BJ (cell line): Measurements from ENCODE around the gene COX6B2. TPM values are rescaled to one million over a fixed set of nuclear protein-coding genes. Genes with fewer than 3 reads are reported as not detected.

Experiments used
- CTCF ChIA-PET: fragments of 350-600 bp; formaldehyde crosslinking; extraction: SDS; loops from one replicate; lab custom pipeline; 2021; ENCODE audit warnings: antibody characterized with exemption, inconsistent platforms; lab: Yijun Ruan, JAX
- POLR2A ChIA-PET: fragments of 300-600 bp; sonication (Branson Sonifier 250); formaldehyde crosslinking; extraction: SDS; loops from one replicate; lab custom pipeline; 2021; ENCODE audit warnings: antibody characterized with exemption; lab: Charles Lee
- DNase-seq: peaks from one replicate; pipeline ENCODE4 v3.0.0-alpha.2; 2011; ENCODE audit warnings: low read depth
- H3K27me3 ChIP-seq: 2 replicates; pipeline ENCODE4 v1.6.0; 2011; ENCODE audit warnings: low read length; ENCODE audit not compliant: control insufficient read depth, insufficient read depth
- H3K36me3 ChIP-seq: 2 replicates; pipeline ENCODE4 v1.5.1; 2011; ENCODE audit warnings: low read length; ENCODE audit not compliant: control insufficient read depth, insufficient read depth
- H3K4me3 ChIP-seq: 2 replicates; pipeline ENCODE4 v1.5.1; 2011; ENCODE audit warnings: low read depth, mild to moderate bottlenecking, control low read depth, low read length
- polyA plus RNA-seq: library from polyadenylated mRNA; depleted of rRNA; stranded (reverse); fragments of >200 nt; gene quantifications from 2 replicates; pipeline ENCODE4 v1.2.3, GENCODE V29; 2011
- TF ChIP-seq, protein P1 (sequence below): IDR thresholded peaks from 2 replicates; pipeline ENCODE4 v1.5.1; 2011; ENCODE audit warnings: low read depth, mild to moderate bottlenecking, control low read depth, inconsistent platforms, low read length, moderate library complexity; ENCODE audit not compliant: insufficient read depth

COX6B2 gene
- polyA plus RNA-seq, 1 experiment = 0.58 TPM

DNA sequence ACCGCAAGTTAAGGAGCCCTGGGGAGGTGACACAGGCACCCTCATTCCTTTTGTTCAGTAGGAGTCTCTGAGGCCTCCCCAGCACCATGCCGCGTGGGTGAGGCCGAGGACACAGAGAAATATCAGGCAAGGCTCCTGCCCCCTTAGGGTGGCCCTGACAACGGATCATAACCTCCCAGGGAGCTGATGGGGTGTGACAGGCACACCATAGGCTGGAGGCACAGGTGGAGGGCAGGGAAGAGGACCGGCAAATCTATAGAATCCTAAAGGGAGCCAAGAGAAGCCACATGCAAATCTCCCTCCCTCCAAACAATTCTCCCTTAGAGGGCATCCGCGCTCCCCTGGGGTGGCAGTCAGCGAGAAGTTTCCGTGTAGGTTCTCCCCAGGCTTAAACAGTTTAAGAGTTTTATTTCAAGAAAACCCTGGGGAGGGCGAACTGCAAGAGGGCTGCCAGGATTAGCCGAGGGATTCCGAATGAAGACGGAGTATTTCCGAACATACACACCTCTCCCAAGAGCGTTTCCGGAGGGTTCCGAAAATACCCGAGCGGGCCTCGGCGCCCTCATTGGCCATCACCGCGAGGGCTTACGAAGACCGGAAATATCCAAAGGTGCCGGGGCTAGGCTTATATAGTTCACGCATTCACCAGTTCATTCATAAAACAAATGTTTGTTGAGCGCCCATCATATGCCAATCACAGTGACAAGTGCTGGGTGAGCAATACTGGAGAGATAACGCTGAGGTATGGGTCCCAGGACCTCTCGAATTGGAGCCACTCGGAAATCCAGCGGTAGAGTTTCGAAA lies 30.6 kb upstream of the COX6B2 start:
- H3K27me3 ChIP-seq = no peaks in the 10 kb centered on the region
- ChIA-PET CTCF (interaction anchor here (0.6 to 3.2 kb wide), 9 partner anchors 10 to 119 kb away, joined by 3 to 35 read pairs (median 6); partner anchors contain the start of gene KMT5C), POLR2A (no interaction called here)
- peak overlapping the region; percentile 94 for H3K4me3 ChIP-seq
- peak; percentile 80 for DNase-seq
- TF ChIP-seq, protein P1, sequence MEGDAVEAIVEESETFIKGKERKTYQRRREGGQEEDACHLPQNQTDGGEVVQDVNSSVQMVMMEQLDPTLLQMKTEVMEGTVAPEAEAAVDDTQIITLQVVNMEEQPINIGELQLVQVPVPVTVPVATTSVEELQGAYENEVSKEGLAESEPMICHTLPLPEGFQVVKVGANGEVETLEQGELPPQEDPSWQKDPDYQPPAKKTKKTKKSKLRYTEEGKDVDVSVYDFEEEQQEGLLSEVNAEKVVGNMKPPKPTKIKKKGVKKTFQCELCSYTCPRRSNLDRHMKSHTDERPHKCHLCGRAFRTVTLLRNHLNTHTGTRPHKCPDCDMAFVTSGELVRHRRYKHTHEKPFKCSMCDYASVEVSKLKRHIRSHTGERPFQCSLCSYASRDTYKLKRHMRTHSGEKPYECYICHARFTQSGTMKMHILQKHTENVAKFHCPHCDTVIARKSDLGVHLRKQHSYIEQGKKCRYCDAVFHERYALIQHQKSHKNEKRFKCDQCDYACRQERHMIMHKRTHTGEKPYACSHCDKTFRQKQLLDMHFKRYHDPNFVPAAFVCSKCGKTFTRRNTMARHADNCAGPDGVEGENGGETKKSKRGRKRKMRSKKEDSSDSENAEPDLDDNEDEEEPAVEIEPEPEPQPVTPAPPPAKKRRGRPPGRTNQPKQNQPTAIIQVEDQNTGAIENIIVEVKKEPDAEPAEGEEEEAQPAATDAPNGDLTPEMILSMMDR = no peak
- H3K36me3 ChIP-seq = peaks cover 33% of the 10 kb centered on the region

DNA sequence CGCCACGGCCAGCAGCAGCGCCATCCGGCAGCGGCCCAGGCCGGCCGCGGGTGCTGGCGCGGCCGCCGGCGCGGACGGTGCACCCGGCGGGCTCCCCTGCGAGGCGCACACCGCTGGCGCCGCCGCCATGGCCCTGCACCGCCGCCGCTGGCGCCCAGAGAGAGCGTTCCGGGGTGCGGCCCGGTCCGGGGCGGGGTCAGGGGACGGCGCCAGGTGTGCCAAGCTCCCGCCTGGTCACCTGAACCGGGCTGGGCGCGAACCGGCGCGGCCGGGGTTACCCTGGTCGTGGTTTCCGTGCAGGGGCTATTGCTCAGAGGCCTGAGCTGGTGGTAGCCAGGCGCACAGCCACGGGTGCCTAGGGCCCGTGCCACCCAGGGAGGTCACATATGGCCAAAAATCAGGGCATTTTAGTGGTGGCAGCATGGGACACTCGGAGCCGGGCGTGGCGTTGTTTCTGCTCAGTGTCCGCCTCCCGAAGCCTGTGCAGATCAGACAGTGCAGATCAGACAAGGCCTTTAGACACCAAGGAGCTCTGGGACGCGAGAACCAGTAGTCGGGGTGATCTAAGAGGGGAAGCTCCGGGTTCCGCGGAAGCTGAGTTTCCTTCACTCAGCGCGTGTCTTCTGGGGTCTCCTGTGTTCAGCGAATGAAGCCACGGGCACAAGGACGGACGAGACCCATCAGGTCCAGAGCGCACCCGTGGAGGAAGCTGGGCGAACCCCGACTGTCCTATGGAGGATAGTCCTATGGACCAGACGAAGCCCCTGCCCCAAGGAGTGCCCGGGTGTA lies 29.8 kb upstream of the COX6B2 start, which contains the start of gene TMEM238:
TMEM238 (minus strand) TSS at position 162 of the 789 bp plus-strand sequence; CDS start at position 129, 33 bp downstream.
- Histone ChIP-seq H3K36me3 (peaks cover 26% of the 10 kb centered on the region), H3K27me3 (no peaks in the 10 kb centered on the region), H3K4me3 (peak within 1 kb of the TSS; percentile 94)
- TF ChIP-seq, protein P1 = no peak
- DNase-seq = no peak
- POLR2A ChIA-PET = interaction anchor here (0.6 to 0.7 kb wide), 2 partner anchors 23 to 45 kb away, joined by 3 to 6 read pairs; partner anchors contain the start of gene KMT5C
- CTCF ChIA-PET = interaction anchor here (0.5 to 3.2 kb wide), 18 partner anchors 10 to 244 kb away, joined by 3 to 35 read pairs (median 4); partner anchors contain the start of genes KMT5C and PTPRH

DNA sequence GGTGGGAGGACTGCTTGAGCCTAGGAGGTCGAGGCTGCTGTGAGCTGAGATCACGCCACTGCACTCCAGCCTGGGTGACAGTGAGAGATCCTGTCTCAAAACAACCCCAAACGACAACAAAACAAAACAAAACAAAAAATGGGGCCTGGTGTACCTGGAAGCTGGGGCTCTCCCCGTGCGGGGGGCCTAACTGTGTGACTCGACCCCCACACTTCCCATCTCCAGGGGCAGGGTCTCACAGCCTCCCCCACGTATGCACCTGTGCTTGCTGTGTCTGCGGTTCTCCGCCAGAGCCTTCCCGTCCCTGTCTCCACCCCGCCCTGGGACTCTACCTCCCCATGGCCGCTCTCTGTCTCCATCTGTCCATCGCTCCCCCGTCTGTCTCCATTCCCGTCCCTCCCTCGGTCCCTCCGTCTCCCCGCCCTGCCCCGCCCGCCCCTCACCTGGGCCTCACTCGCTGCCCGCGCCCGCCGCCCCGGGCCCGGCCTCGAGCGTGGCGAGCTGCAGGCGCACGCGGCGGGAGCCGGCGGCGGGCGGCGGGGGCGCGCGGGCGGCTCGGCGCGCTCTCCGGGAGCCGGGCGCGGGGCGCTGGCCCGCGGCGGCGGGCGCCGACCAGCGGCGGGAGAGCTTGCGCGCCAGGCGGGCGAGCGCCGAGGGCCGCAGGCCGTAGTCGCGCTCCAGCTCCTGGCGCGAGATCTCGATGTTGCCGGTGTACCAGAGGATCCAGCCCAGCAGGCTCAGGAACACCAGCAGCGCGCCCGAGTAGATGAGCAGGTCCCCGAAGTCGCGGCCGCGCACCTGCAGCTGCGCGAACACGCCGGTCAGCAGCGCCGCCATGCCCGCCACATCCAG lies 29.0 kb upstream of the COX6B2 start:
- DNase-seq = no peak
- H3K4me3 ChIP-seq = peak overlapping the region; percentile 44
- ChIA-PET POLR2A (interaction anchor here (0.7 kb wide), 1 partner anchor 44 kb away, joined by 6 read pairs; the partner anchor contains the start of gene KMT5C), CTCF (interaction anchor here (0.5 to 3.2 kb wide), 21 partner anchors 9 to 243 kb away, joined by 3 to 35 read pairs (median 3); partner anchors contain the start of genes KMT5C and PTPRH)
- H3K27me3 ChIP-seq = no peaks in the 10 kb centered on the region
- TF ChIP-seq, protein P1 = 0 out of 2 replicates have a peak, but pooled peaks have one; percentile 2
- peaks cover 19% of the 10 kb centered on the region for H3K36me3 ChIP-seq

DNA sequence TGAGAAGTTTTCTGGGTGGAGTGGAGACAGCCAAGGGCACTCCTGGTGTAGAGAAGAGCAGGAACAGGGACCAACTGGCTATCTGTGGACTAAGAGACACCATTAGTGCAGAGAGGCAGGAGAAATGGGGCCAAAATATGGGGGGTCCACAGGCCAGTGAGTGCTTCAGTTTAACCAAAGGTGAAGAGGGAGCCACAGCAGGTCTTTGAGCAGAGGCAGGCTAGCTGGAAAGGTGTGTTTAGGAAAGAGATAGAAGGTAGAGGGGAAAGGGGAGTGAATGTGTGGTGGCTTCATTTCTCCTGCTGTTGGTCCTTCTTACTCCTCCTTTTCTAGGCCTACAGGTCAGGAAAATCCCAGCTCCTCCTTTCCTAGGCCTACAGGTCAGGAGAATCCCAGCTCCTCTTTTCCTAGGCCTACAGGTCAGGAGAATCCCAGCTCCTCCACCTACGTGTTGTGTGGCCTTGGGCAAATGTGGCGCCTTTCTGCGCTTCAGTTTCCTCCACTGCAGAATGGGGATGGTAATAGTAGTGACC lies 28.1 kb upstream of the COX6B2 start:
- peaks cover 11% of the 10 kb centered on the region for H3K36me3 ChIP-seq
- TF ChIP-seq, protein P1 = no peak
- H3K4me3 ChIP-seq = no peak overlapping the region
- CTCF ChIA-PET = interaction anchor here (1.0 to 3.2 kb wide), 6 partner anchors 10 to 242 kb away, joined by 3 to 35 read pairs (median 6); no protein-coding TSS in a partner anchor
- DNase-seq = no peak
- POLR2A ChIA-PET = no interaction called here
- H3K27me3 ChIP-seq = no peaks in the 10 kb centered on the region
